Measurements from ENCODE around the gene NIPAL3.
"Not testable (repeated sequence)": the region's sequence is repeated elsewhere in the genome, so short reads cannot be mapped to it uniquely, and the experiment has no call there.

NIPAL3 gene

GRCh38 chr1:24493785-24494184 is 78.2 kb downstream of the NIPAL3 start:
- DNase-seq, result no peak

DNA sequence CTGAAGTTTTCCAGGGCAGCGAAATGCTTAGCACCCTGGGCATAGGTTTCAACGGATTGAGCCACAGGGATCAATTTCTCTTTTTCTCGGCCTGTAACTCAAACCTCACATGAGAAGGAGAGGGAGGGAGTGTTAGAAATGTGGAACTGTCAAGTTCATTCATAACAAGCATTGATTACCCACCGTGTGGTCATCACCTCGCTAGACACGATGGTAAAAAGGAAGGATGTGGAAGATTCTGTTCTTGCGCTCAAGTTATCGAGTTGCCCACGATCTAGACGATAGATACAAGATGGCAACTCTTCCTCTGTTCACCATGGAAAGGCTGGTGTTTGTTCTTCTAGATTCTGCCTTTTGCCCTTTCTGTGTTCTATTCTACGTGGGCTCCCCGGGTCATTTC is 83.0 kb downstream of the NIPAL3 start:
- DNase-seq, result no peak

- no peak for DNase-seq
Observed at GRCh38 chr1:24500448-24501048, 84.9 kb downstream of the NIPAL3 start.

DNA sequence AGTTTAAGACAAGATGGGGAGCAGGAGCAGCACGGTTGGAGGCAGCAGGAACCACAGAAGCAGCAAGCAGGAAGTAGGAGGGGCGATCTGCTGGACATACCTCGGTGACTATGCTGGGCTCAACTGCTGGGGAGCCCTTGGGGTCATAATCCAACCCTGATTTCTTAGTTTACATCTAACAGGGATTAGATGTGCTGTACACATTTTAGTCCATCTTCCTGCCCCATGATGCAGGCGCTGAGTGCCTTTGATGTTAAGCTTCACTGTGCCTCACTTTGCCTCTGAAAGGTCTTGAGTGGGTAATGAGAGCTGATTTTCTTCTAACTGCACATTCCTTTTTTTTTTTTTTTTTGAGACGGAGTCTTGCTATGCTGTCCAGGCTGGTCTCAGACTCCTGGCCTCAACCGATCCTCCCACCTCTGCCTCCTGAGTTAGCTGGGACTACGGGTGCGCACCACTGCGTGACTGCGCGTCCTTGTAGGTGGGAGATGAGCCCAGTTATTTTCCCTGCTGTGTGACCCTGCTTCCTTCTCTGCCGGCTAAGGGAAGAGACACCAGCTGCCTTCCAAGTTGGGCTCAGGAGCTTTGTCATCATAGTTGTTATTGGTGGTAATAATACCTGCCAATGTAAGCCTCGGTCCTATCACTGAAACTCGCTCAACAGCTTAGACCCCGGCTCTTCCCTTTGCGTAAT is 85.9 kb downstream of the NIPAL3 start:
- peak; percentile 37 for DNase-seq

- DNase-seq, result peak; percentile 82
Observed at GRCh38 chr1:24502065-24502708, 86.6 kb downstream of the NIPAL3 start.

- peak; percentile 87 for DNase-seq
Observed at GRCh38 chr1:24502709-24503058, 87.1 kb downstream of the NIPAL3 start, which contains the start of gene RCAN3. Gene RCAN3 (plus strand): TSS chr1:24502836. CDS start chr1:24514373, 11,537 bp downstream.

DNA sequence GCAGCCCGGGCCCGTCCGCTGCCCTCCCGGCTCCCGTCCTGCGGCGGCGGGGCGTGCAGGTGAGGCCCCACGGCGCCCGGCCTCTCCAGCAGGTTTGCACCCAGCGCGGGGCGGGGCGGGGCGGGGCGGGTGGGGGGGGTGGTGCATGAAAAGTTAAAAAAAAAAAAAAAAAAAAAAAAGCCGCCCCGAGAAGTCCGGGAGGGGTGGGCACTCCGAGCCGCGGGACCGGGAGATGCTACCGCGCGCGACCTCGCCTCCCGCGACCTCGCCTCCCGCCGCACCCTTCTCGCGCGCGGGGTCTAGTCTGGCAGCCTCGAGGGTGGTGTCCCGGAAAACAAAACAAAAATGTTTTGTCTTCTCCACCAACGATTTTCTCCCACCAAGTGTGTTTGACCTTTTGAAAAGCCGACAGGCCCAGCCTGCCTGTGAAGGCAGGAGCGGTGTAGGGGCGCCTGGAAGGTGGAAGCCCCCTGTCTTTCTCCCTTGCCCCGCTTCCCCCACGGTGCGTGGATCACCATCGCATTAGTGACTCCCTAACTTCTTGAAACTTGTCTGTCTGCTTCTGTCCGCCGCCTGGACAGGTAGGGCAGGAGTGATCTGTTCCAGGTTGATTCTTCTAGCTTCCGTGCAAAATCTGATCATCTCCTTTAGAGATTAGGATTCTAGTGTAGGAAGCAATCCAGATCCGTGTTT is 87.6 kb downstream of the NIPAL3 start:
- peak; percentile 15 for DNase-seq

DNA sequence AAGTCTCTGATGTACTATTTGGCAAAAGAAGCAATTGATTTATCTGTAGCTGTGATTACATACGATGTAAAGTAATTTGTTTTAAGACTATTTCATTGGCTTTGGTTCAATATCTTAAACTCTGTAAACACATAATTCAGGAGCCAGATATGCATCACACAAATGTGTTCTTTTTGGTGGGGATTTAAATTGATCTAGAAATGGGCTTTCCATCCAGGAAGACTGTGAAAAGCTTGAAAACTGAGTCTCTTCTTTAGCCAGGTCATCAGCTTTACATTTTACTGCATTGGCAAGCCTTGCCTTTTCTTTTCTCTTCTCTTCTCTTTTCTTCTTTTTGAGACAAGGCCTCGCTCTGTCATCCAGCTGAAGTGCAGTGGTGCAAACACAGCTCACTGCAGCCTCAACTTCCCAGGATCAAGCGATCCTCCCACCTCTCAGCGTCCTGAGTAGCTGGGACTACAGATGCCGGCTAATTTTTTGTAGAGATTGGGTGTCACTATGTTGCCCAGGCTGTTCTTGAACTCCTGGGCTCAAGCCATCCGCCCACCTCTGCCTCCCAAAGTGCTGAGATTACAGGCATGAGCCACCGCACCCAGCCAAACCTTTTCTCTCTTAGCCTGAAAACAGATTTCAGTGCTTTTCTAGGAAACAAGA is 88.4 kb downstream of the NIPAL3 start:
- DNase-seq, result no peak

GRCh38 chr1:24504560-24504959 is 89.0 kb downstream of the NIPAL3 start:
- no peak for DNase-seq

DNA sequence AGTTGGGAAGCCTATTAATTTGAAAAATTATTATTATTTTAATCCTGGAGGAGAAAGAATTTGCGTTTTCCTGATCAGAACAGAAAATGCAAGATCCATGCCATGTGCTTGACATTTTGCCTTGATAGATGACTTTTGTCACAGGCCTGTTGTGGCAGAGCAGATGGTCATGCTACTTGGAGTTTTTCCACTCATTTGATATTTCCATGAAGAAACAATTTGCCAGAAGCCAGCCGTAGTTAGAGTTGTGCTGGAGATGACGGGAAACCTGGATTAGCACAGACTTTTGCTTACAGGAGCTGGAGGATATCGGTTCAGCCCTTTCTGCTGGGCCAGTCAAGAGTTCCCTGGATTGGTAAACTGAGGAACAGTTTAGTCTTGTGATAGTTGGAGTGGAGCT is 90.2 kb downstream of the NIPAL3 start:
- no peak for DNase-seq

DNA sequence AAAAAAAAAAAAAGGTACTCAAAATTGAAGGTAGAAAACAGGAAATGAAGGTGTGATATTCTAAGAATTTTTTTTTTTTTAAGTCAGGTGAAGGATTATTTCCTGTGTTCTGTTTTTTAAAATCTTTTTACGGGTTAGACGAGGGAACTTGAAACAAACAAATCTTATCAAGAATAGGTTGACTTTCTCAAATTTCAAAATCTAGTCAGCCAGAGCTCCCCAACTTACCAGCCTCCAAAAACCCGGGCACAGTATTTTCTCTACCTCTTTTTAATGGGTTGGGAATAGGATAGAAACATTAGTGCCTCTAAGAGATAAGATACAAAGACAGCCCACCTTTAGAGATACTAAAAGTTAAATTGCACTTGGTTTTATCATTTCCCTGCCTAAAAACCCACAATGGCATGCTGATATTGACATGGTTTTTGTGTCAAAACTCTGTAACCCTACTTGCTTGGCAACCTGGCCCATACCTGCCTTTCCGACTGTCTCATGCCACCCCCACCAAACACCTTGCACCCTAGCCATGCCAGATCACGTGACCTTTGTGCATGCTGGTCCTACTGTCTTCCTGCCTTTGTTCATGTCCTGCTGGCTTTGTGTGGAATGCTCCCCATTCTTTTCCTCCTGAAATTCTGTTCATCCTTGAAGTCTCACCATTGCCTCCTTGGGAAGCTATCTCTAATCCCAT is 91.2 kb downstream of the NIPAL3 start:
- DNase-seq, result no peak

DNA sequence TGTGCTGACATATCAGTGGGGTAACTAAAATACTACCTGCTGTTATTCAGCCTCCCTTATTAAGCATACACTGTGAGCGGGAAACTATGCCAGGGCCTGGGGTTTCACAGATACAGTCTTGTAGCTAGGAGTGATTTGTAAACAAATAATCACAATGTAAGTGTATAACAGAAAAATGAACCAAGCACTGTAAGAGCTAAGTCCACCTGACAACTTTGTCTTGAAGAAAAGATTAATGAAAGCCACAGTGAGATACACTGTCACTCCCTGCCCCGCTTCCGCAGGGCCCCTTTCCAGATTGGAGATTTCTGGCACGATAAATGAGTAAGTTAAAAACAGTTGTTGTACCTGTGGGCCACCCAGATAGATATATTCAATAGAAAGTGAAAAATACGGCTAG is 91.8 kb downstream of the NIPAL3 start:
- no peak for DNase-seq

DNA sequence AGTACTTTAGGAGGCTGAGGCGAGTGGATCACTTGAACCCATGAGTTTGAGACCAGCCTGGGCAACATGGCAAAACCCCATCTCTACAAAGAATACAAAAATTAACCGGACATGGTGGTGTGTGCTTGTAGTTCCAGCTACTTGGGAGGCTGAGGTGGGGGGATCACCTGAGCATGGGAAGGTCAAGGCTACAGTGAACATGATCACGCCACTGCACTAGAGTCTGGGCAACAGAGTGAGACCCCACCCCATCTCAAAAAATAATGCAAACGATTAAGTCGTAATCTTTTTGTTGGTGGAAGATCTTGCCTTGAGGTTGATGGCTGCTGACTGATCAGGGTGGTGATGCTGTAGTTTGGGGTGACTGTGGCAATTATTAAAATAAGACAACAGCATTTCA is 93.3 kb downstream of the NIPAL3 start:
- DNase-seq, result no peak

DNA sequence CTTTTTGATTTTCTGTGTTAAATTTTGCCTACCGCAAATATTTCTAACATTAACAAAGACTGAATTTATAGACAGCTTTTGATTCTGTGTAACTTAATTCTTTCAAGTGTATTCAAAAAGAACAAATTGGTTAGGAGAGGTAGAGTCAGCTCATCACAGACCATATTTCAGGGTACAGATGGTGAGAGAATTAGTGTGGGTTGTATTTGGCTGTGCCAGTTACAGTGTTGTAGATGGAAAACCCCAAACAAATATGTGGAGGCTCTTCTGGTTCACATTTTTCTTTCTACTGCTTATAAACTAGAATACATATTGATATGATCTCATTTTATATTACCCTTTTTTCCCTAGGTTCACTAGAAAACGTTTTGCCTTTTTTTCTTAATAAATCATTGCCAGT is 98.1 kb downstream of the NIPAL3 start:
- no peak for DNase-seq

DNA sequence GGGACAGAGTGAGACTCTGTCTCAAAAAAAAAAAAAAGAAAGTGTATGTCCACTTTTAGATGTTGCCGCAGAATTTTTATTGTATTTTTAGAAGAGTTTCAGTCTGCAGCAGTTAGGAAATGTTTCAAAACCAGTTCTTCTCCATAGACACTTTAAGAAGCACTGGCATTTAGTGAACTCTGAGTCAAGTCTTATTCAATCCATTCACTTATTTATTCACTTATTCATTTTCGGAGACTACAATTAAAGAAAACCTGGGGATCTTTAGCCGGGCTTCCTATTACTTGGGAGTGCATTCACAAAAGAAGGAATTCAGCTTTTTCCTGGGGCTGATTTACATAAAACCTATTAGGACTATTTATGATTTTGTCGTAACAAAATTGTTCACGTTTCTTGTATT is 99.3 kb downstream of the NIPAL3 start:
- no peak for DNase-seq

DNA sequence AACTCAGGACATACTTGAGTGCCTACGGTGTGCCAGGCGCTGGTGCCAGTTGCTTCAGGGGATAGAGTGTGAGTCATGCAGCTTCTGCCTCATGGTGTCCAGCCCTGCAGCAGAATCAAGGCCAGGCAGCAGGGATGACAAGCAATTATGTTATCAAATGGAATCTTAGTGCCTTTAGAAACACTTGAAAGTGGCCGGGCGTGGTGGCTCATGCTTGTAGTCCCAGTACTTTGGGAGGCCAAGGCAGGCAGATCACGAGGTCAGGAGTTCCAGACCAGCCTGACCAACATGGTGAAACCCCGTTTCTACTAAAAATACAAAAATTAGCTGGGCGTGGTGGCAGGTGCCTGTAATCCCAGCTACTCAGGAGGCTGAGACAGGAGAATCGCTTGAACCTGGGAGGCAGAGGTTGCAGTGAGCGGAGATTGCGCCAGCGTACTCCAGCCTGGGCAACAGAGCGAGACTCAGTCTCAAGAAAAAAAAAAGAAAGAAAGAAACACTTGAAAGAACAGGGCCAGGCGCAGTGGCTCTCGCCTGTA is 100.1 kb downstream of the NIPAL3 start:
- not testable (repeated sequence) for DNase-seq

DNA sequence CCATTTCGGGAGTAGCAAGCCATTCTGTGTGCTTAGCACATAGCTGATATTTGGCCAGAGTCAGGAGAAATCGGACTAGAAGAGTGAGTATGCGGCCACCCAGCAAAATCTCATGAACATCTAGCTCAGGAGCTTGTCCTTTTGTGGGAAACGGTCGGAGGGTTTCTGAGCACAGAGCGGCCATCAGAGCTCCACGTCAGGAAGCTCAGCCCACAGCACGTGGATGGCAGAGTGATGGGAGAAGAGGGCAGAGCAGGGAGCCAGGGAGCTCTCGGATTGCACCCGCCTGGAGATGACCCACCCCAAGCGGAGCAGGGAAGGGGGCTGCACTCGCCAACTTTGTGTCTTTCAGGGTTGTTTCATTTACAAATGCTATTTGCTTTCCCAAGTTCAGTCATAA is 100.9 kb downstream of the NIPAL3 start:
- no peak for DNase-seq

DNA sequence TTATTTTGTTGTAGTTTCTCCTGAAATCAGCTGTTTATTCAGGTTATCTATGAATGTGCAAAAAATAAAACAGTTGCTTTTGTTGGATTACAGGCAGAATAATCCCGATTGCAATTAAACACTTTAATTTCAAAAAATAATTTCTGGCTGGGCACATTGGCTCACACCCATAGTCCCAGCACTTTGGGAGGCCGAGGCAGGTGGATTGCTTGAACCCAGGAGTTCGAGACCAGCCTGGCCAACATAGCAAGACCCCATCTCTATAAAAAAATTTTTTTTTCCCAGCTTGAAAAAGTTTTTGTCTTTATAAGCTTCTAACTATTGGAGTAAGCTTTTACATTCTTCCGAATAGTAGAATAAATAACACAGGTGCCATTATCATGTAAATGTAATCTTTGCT is 102.3 kb downstream of the NIPAL3 start:
- no peak for DNase-seq

- not testable (repeated sequence) for DNase-seq
Observed at GRCh38 chr1:24520282-24520681, 104.7 kb downstream of the NIPAL3 start.
